HL-60 (cell line): ENCODE data around the gene SUPT6H.
"Not testable (repeated sequence)": the region's sequence is repeated elsewhere in the genome, so short reads cannot be mapped to it uniquely, and the experiment has no call there.

Experiments used
- DNase-seq, 2 experiments: peaks; one replicate each; pipeline ENCODE4 v3.0.0-alpha.2; 2010 to 2020; ENCODE audit warnings: low read depth in 1 of 2, low spot score in 1 of 2
- H3K27ac ChIP-seq: fragments of 250-450 bp; sonication (Bioruptor Pico); replicated peaks from 2 replicates; pipeline ENCODE4 v1.5.1; 2020; ENCODE audit warnings: mild to moderate bottlenecking, moderate library complexity
- H3K27me3 ChIP-seq: fragments of 250-450 bp; sonication (Bioruptor Pico); 2 replicates; pipeline ENCODE4 v1.5.1; 2021; ENCODE audit warnings: mild to moderate bottlenecking, moderate library complexity; ENCODE audit not compliant: insufficient read depth, poor library complexity, severe bottlenecking
- H3K4me3 ChIP-seq: replicated peaks from 2 replicates; pipeline ENCODE4 v1.5.1; 2011; ENCODE audit warnings: mild to moderate bottlenecking, control low read depth, low read length; ENCODE audit not compliant: insufficient read depth
- CTCF ChIP-seq: IDR thresholded peaks from one replicate; pipeline ENCODE4 v1.5.1; 2011; ENCODE audit warnings: low read length, control low read depth, inconsistent platforms; ENCODE audit not compliant: insufficient read depth
- GABPA ChIP-seq: IDR thresholded peaks from 2 replicates; pipeline ENCODE4 v1.6.1; 2012; ENCODE audit warnings: low read depth
- POLR2AphosphoS5 ChIP-seq: IDR thresholded peaks from 2 replicates; pipeline ENCODE4 v1.6.1; 2012; ENCODE audit warnings: low read depth
- REST ChIP-seq: IDR thresholded peaks from 2 replicates; pipeline ENCODE4 v1.6.1; 2012; ENCODE audit warnings: low read depth; ENCODE audit not compliant: insufficient replicate concordance
- SPI1 ChIP-seq: IDR thresholded peaks from 2 replicates; pipeline ENCODE4 v1.6.1; 2012; ENCODE audit warnings: low read depth, mild to moderate bottlenecking, borderline replicate concordance

Gene SUPT6H

GRCh38 chr17:28717578-28718332, 55.8 kb downstream of the SUPT6H start, which contains the start of gene RAB34:
TSS of gene RAB34 (minus strand) at chr17:28717868. CDS start at chr17:28717266, 602 bp downstream.
- Histone ChIP-seq H3K27ac (no peak within 1 kb of the TSS), H3K27me3 (peaks cover 7% of the 10 kb centered on the region), H3K4me3 (no peak within 1 kb of the TSS)
- no peak for DNase-seq
- no peak for TF ChIP-seq SPI1
- TF ChIP-seq GABPA = no peak
- no peak for TF ChIP-seq POLR2AphosphoS5
- no peak for TF ChIP-seq CTCF
- no peak for TF ChIP-seq REST

- DNase-seq = no peak
- no peak for TF ChIP-seq GABPA
- H3K4me3 ChIP-seq = no peak overlapping the region
- no peak overlapping the region for H3K27ac ChIP-seq
- peaks cover 7% of the 10 kb centered on the region for H3K27me3 ChIP-seq
These were observed 56.5 kb downstream of the SUPT6H start for GRCh38 chr17:28718333-28719020.

- peak overlapping the region; percentile 96 for H3K27ac ChIP-seq
- peaks cover 7% of the 10 kb centered on the region for H3K27me3 ChIP-seq
- no peak for TF ChIP-seq SPI1
- TF ChIP-seq GABPA = no peak
- no peak for TF ChIP-seq CTCF
- no peak for TF ChIP-seq REST
- no peak for TF ChIP-seq POLR2AphosphoS5
- no peak for DNase-seq
- H3K4me3 ChIP-seq = peak overlapping the region; percentile 76
These were observed 57.0 kb downstream of the SUPT6H start for GRCh38 chr17:28719021-28719433.

- peak overlapping the region; percentile 96 for H3K27ac ChIP-seq
- peak; percentile 38 to 55 for DNase-seq
- H3K4me3 ChIP-seq = peak overlapping the region; percentile 76
- TF ChIP-seq REST (peak; percentile 11), POLR2AphosphoS5 (no peak; the same call in 1 of the 2 replicates)
- peaks cover 7% of the 10 kb centered on the region for H3K27me3 ChIP-seq
These were observed 58.4 kb downstream of the SUPT6H start for GRCh38 chr17:28720247-28720996.

- Histone ChIP-seq H3K4me3 (peak overlapping the region; percentile 76), H3K27ac (peak overlapping the region; percentile 96)
- not testable (repeated sequence) for H3K27me3 ChIP-seq, DNase-seq
These were observed 59.0 kb downstream of the SUPT6H start for GRCh38 chr17:28720997-28721329.
